Measurements from ENCODE around the gene CD4. TPM values are rescaled to one million over a fixed set of nuclear protein-coding genes. Genes with fewer than 3 reads are reported as not detected.
"Not testable (repeated sequence)": the region's sequence is repeated elsewhere in the genome, so short reads cannot be mapped to it uniquely, and the experiment has no call there.

The CD4 gene
- total and polyA plus RNA-seq, 2 donors: 11.5 to 21.5 TPM

DNA sequence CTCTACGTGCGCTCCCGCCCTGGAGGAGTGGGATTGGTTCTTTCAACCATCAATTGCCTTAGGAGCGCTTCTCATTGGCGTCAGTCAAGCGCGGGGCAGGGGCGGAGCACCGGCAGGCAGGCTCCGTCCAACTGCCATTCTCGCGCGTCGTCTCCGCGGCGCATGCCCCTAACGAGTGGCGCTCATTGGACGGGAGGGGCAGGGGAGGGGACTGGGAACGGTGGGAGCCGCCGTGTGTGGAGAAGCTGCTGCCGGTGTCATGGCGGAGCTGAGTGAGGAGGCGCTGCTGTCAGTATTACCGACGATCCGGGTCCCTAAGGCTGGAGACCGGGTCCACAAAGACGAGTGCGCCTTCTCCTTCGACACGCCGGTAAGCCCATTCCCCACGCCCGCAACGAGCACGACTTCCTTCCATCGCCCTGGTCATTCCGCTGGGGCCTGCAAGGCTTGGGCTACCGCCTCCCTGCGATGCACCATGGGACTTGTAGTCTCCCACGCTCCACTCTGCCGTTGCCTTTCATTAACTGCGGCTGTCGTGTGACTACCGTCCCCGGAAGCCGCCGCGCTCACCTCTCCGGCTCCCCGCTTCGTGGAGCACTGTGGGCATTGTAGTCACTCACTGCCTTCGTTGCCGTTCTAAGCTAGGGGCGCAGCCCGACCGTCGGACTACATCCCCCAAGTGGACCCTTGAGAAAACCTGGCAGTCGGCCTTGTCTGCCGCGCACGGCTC, 62.8 kb downstream of the CD4 start, which contains the start of gene USP5:
USP5 (plus strand) TSS at position 230 of the 730 bp plus-strand sequence; CDS start at position 260, 30 bp downstream.
- DNase-seq (ENCODE audit: extremely low spot score): peak; percentile 99
- Histone ChIP-seq H3K4me1 (ENCODE audit: insufficient read depth) (no peaks in the 10 kb centered on the region), H3K27ac (ENCODE audit: low read depth) (peak within 1 kb of the TSS; percentile 68), H3K4me3 (ENCODE audit: low read depth, low read length) (peak within 1 kb of the TSS; percentile 53), H3K36me3 (ENCODE audit: insufficient read depth) (no peaks in the 10 kb centered on the region)
- under 1% methylated on average over 65 of the region's 65 CpGs for WGBS

GRCh38 chr12:6852651-6853354, 63.5 kb downstream of the CD4 start:
- H3K4me3 ChIP-seq (ENCODE audit: low read depth, low read length): peak overlapping the region; percentile 53
- WGBS: 2% methylated on average over 18 of the region's 18 CpGs
- H3K27ac ChIP-seq (ENCODE audit: low read depth): no peak overlapping the region
- H3K4me1 ChIP-seq (ENCODE audit: insufficient read depth): no peaks in the 10 kb centered on the region
- DNase-seq (ENCODE audit: extremely low spot score): peak; percentile 39
- H3K36me3 ChIP-seq (ENCODE audit: insufficient read depth): no peaks in the 10 kb centered on the region

GRCh38 chr12:6853626-6854025, 64.3 kb downstream of the CD4 start:
- WGBS: 35% methylated on average over 1 of the region's 1 CpG
- H3K4me3 ChIP-seq (ENCODE audit: low read depth, low read length): no peak overlapping the region
- no peak overlapping the region for H3K27ac ChIP-seq (ENCODE audit: low read depth)
- DNase-seq (ENCODE audit: extremely low spot score): no peak
- H3K36me3 ChIP-seq (ENCODE audit: insufficient read depth): no peaks in the 10 kb centered on the region
- H3K4me1 ChIP-seq (ENCODE audit: insufficient read depth): no peaks in the 10 kb centered on the region

GRCh38 chr12:6854036-6854435, 64.7 kb downstream of the CD4 start:
- 77% methylated on average over 6 of the region's 6 CpGs for WGBS
- H3K4me3 ChIP-seq (ENCODE audit: low read depth, low read length): no peak overlapping the region
- no peak for DNase-seq (ENCODE audit: extremely low spot score)
- H3K36me3 ChIP-seq (ENCODE audit: insufficient read depth): no peaks in the 10 kb centered on the region
- no peaks in the 10 kb centered on the region for H3K4me1 ChIP-seq (ENCODE audit: insufficient read depth)
- H3K27ac ChIP-seq (ENCODE audit: low read depth): no peak overlapping the region

DNA sequence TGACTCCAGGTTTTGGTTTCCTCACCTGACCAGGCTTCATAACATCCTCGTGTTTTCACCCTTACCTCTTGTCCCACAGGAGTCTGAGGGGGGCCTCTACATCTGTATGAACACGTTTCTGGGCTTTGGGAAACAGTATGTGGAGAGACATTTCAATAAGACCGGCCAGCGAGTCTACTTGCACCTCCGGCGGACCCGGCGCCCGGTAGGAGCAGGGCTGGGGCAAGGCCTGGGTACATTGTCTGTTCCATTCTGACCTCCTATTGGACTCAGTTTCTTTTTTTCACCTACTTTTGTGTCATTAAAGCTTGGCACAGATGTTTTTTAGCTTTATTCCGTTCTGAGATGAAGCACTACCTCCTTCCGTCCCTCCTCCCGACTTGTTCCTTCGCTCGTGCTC, 66.0 kb downstream of the CD4 start:
- H3K27ac ChIP-seq (ENCODE audit: low read depth): no peak overlapping the region

DNA sequence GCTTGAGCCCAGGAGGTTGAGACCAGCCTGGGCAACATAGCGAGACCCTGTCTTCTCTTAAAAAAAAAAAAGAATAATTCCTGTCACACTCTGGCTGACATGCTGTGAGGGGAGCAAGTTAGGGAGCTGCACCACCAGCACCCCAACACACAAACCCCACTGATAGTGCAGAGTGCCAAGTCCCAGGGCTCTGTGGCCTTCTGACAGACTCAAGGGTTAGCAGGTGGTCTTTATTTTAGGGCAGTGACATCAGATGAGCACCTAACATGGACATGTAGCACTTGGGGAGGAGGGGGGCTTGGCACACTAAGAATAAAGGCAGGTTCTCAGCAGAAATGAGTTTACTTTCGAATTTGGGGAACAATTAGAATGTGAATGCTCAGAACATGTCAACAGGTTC, 69.5 kb downstream of the CD4 start:
- no peak for DNase-seq (ENCODE audit: extremely low spot score)
- H3K4me1 ChIP-seq (ENCODE audit: insufficient read depth): no peaks in the 10 kb centered on the region

More for the DNA sequence above, 66.0 kb downstream of the CD4 start:
- no peak for DNase-seq (ENCODE audit: extremely low spot score)
- Histone ChIP-seq H3K36me3 (ENCODE audit: insufficient read depth) (no peaks in the 10 kb centered on the region), H3K4me1 (ENCODE audit: insufficient read depth) (no peaks in the 10 kb centered on the region), H3K4me3 (ENCODE audit: low read depth, low read length) (no peak overlapping the region)
- WGBS: 89% methylated on average over 14 of the region's 14 CpGs

GRCh38 chr12:6860116-6860515, 70.8 kb downstream of the CD4 start:
- Histone ChIP-seq H3K4me3 (ENCODE audit: low read depth, low read length) (no peak overlapping the region), H3K27ac (ENCODE audit: low read depth) (no peak overlapping the region), H3K36me3 (ENCODE audit: insufficient read depth) (no peaks in the 10 kb centered on the region), H3K4me1 (ENCODE audit: insufficient read depth) (no peaks in the 10 kb centered on the region)
- DNase-seq (ENCODE audit: extremely low spot score): no peak
- WGBS: 95% methylated on average over 9 of the region's 9 CpGs

More for the DNA sequence above, 69.5 kb downstream of the CD4 start:
- H3K36me3 ChIP-seq (ENCODE audit: insufficient read depth): no peaks in the 10 kb centered on the region
- WGBS: 96% methylated on average over 2 of the region's 2 CpGs
- no peak overlapping the region for H3K4me3 ChIP-seq (ENCODE audit: low read depth, low read length)
- no peak overlapping the region for H3K27ac ChIP-seq (ENCODE audit: low read depth)

- no peak overlapping the region for H3K4me3 ChIP-seq (ENCODE audit: low read depth, low read length)
- WGBS: 97% methylated on average over 7 of the region's 7 CpGs
- DNase-seq (ENCODE audit: extremely low spot score): no peak
- no peaks in the 10 kb centered on the region for H3K4me1 ChIP-seq (ENCODE audit: insufficient read depth)
- H3K27ac ChIP-seq (ENCODE audit: low read depth): no peak overlapping the region
- no peaks in the 10 kb centered on the region for H3K36me3 ChIP-seq (ENCODE audit: insufficient read depth)
Measured at GRCh38 chr12:6860942-6861341, 71.6 kb downstream of the CD4 start.

DNA sequence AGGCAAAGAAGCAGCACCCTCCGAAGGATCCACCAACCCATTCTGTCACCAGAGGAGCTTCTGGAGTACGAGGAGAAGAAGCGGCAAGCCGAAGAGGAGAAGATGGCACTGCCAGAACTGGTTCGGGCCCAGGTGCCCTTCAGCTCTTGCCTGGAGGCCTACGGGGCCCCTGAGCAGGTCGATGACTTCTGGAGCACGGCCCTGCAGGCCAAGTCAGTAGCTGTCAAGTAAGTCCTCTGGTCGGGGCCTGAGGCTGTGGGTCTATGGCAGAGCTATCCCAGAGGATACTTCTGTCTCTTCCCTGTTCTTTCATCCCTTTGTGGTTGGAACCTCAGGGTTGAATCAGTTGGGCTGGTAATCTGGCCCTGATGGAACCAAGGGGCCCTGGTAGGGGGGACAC, 72.1 kb downstream of the CD4 start:
- 93% methylated on average over 9 of the region's 9 CpGs for WGBS
- no peak for DNase-seq (ENCODE audit: extremely low spot score)
- Histone ChIP-seq H3K4me3 (ENCODE audit: low read depth, low read length) (no peak overlapping the region), H3K4me1 (ENCODE audit: insufficient read depth) (no peaks in the 10 kb centered on the region), H3K27ac (ENCODE audit: low read depth) (no peak overlapping the region), H3K36me3 (ENCODE audit: insufficient read depth) (no peaks in the 10 kb centered on the region)

DNA sequence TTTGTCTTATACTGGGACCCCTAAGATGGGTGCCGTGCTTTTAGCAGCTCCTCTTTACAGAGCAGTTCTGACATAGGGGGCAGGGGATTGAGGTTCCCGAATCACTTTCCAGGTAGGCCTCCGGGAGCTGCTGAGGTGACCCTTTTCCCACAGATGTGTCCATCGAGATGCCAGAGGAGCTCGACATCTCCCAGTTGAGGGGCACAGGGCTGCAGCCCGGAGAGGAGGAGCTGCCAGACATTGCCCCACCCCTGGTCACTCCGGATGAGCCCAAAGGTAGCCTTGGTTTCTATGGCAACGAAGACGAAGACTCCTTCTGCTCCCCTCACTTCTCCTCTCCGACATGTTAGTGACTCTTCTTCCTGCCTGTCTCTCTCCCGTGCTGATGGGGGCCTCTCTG, 73.7 kb downstream of the CD4 start:
- WGBS: 89% methylated on average over 11 of the region's 11 CpGs
- no peak for DNase-seq (ENCODE audit: extremely low spot score)
- H3K4me3 ChIP-seq (ENCODE audit: low read depth, low read length): no peak overlapping the region
- no peaks in the 10 kb centered on the region for H3K4me1 ChIP-seq (ENCODE audit: insufficient read depth)
- H3K36me3 ChIP-seq (ENCODE audit: insufficient read depth): no peaks in the 10 kb centered on the region
- no peak overlapping the region for H3K27ac ChIP-seq (ENCODE audit: low read depth)

DNA sequence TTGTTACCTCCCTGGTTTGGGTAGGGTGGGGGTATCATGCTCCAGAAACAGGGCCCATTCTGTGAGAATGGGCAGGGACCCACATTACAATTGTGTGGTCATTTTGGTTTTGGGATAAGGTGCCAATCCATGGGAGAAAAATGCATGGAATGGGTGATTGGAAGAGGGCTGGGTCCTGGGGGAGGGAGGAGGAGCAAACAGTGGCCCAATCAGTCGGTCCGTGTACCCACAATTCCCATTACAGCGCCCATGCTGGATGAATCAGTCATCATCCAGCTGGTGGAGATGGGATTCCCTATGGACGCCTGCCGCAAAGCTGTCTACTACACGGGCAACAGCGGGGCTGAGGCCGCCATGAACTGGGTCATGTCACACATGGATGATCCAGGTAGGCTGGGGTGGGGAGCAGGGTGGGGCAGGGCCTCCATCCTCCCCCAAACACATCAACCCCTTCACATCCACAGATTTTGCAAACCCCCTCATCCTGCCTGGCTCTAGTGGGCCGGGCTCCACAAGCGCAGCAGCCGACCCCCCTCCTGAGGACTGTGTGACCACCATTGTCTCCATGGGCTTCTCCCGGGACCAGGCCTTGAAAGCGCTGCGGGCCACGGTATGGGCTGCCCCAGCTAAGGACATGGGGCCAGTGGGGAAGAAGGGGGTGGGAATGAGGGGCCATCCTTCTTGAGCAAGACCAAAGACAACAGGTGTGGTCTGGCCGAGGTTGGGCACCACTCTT, 74.4 kb downstream of the CD4 start:
- Histone ChIP-seq H3K36me3 (ENCODE audit: insufficient read depth) (no peaks in the 10 kb centered on the region), H3K27ac (ENCODE audit: low read depth) (no peak overlapping the region), H3K4me3 (ENCODE audit: low read depth, low read length) (no peak overlapping the region), H3K4me1 (ENCODE audit: insufficient read depth) (no peaks in the 10 kb centered on the region)
- DNase-seq (ENCODE audit: extremely low spot score): no peak
- WGBS: 96% methylated on average over 16 of the region's 16 CpGs

- not testable (repeated sequence) for H3K4me1 ChIP-seq (ENCODE audit: insufficient read depth); H3K27ac ChIP-seq (ENCODE audit: low read depth); H3K4me3 ChIP-seq (ENCODE audit: low read depth, low read length); H3K36me3 ChIP-seq (ENCODE audit: insufficient read depth); DNase-seq (ENCODE audit: extremely low spot score)
- WGBS: 84% methylated on average over 5 of the region's 5 CpGs
Measured at GRCh38 chr12:6865307-6865706, 76.0 kb downstream of the CD4 start.

DNA sequence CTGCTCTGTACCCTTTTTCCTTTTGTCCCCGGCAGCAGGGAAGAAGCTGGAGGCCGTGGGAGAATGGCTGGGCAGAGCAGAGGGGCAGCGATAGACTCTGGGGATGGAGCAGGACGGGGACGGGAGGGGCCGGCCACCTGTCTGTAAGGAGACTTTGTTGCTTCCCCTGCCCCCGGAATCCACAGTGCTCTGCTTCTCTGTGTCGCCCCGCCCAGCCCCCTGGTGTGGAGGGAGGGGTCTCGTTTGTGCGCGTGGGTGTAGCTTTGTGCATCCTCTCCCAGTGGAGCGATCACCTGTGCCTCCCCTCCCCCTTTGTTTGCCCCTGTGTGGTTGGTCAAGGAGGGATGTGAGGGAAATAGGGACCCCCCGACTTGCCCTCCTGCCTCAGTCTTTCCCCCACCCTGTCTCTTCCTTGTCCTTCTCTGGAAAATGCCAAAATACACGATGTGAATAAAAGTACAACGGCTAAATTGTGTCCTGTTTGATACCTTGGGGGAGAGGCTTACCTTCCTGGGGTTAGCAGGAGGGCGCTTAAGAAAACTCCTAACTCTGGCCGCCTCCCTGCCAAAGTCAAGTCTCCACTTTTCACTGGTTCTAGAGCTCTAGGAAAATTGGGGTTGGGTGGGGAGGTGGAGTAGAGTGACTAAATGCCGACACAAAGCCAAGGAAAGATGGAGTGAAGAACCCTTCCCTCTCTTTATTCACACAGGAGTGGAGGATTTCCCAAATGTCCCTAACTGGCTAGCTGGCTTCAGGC, 77.0 kb downstream of the CD4 start:
- WGBS: 80% methylated on average over 19 of the region's 19 CpGs
- DNase-seq (ENCODE audit: extremely low spot score): no peak
- peak overlapping the region; percentile 93 for H3K27ac ChIP-seq (ENCODE audit: low read depth)
- H3K4me1 ChIP-seq (ENCODE audit: insufficient read depth): no peaks in the 10 kb centered on the region
- H3K36me3 ChIP-seq (ENCODE audit: insufficient read depth): no peaks in the 10 kb centered on the region
- peak overlapping the region; percentile 35 for H3K4me3 ChIP-seq (ENCODE audit: low read depth, low read length)

Measured in urinary bladder (tissue), 4 donors.